HG03280 (cell line): Measurements from ENCODE around the gene SCN1B.

Source experiments
- ATAC-seq: cut with Tn5 transposase; IDR thresholded peaks from one replicate; pipeline ENCODE4 v1.9.1; 2021; ENCODE audit warnings: mild to moderate bottlenecking, moderate library complexity; ENCODE audit not compliant: unreplicated experiment

Gene SCN1B

GRCh38 chr19:35070471-35070870 lies 40.2 kb downstream of the SCN1B start:
- ATAC-seq, result no peak

- ATAC-seq, result no peak
Observed at GRCh38 chr19:35073516-35073915, 43.2 kb downstream of the SCN1B start.

- no peak for ATAC-seq
Observed at GRCh38 chr19:35073941-35074340, 43.7 kb downstream of the SCN1B start.

- no peak for ATAC-seq
Observed at GRCh38 chr19:35074426-35075201, 44.3 kb downstream of the SCN1B start.

- no peak for ATAC-seq
Observed at GRCh38 chr19:35075202-35076025, 45.1 kb downstream of the SCN1B start.

- no peak for ATAC-seq
Observed at GRCh38 chr19:35076026-35076370, 45.7 kb downstream of the SCN1B start.

- no peak for ATAC-seq
Observed at GRCh38 chr19:35076657-35077056, 46.4 kb downstream of the SCN1B start.

GRCh38 chr19:35077411-35078223 lies 47.3 kb downstream of the SCN1B start:
- ATAC-seq, result no peak

- no peak for ATAC-seq
Observed at GRCh38 chr19:35079826-35080225, 49.6 kb downstream of the SCN1B start.

GRCh38 chr19:35080613-35081170 lies 50.4 kb downstream of the SCN1B start:
- ATAC-seq, result no peak

GRCh38 chr19:35081201-35081600 lies 50.9 kb downstream of the SCN1B start:
- no peak for ATAC-seq

- ATAC-seq, result no peak
Observed at GRCh38 chr19:35083691-35084508, 53.6 kb downstream of the SCN1B start.

- no peak for ATAC-seq
Observed at GRCh38 chr19:35084509-35084762, 54.2 kb downstream of the SCN1B start.

GRCh38 chr19:35085947-35086346 lies 55.7 kb downstream of the SCN1B start:
- ATAC-seq, result no peak

GRCh38 chr19:35086455-35086854 lies 56.2 kb downstream of the SCN1B start:
- ATAC-seq, result no peak

GRCh38 chr19:35087393-35087792 lies 57.1 kb downstream of the SCN1B start:
- no peak for ATAC-seq

GRCh38 chr19:35088131-35088913 lies 58.1 kb downstream of the SCN1B start:
- ATAC-seq, result no peak

- no peak for ATAC-seq
Observed at GRCh38 chr19:35089554-35089953, 59.3 kb downstream of the SCN1B start.
